SU-DHL-6 (cell line): ENCODE data around the gene DR1.
A peak's percentile ranks its signal among the peaks of the same experiment; 100 is the strongest.

ENCODE experiments used
- H2AFZ ChIP-seq: fragments of 200-600 bp; sonication (generic); 2 replicates; pipeline ENCODE4 v1.6.1; 2014; ENCODE audit warnings: low read depth, mild to moderate bottlenecking, moderate library complexity, mixed read lengths, antibody characterized with exemption, low read length; ENCODE audit not compliant: severe bottlenecking
- H3F3A ChIP-seq: fragments of 200-600 bp; shearing (Covaris generic); 2 replicates; pipeline ENCODE4 v1.6.0; 2016; ENCODE audit warnings: antibody characterized with exemption, mild to moderate bottlenecking; ENCODE audit not compliant: insufficient read depth
- H3K27ac ChIP-seq: fragments of 200-600 bp; sonication (generic); 2 replicates; pipeline ENCODE4 v1.5.1; 2016; ENCODE audit warnings: low read depth, mild to moderate bottlenecking, low read length, moderate library complexity, mixed read lengths
- H3K27me3 ChIP-seq: fragments of 200-600 bp; sonication (generic), shearing (Covaris generic); 2 replicates; pipeline ENCODE4 v1.6.0; 2014; ENCODE audit warnings: mild to moderate bottlenecking, low read length
- H3K36me3 ChIP-seq: fragments of 200-600 bp; sonication (generic); 2 replicates; pipeline ENCODE4 v1.6.1; 2014; ENCODE audit warnings: mild to moderate bottlenecking, low read length, mixed read lengths
- H3K4me2 ChIP-seq: fragments of 300-600, 200-600 bp; shearing (Covaris generic), sonication (generic); 2 replicates; pipeline ENCODE4 v1.6.0; 2014; ENCODE audit warnings: low read length, low read depth, mild to moderate bottlenecking; ENCODE audit not compliant: poor library complexity, severe bottlenecking
- H3K4me3 ChIP-seq: fragments of 200-600 bp; sonication (generic); 2 replicates; pipeline ENCODE4 v1.5.1; 2014; ENCODE audit warnings: antibody characterized with exemption, low read length, mild to moderate bottlenecking, mixed read lengths; ENCODE audit not compliant: insufficient read depth, poor library complexity, severe bottlenecking
- H3K79me2 ChIP-seq: fragments of 200-600 bp; sonication (generic); 2 replicates; pipeline ENCODE4 v1.6.1; 2014; ENCODE audit warnings: mild to moderate bottlenecking, low read length, moderate library complexity; ENCODE audit not compliant: insufficient read depth
- H3K9ac ChIP-seq: fragments of 200-600 bp; sonication (generic); 2 replicates; pipeline ENCODE4 v1.7.0; 2014; ENCODE audit warnings: mild to moderate bottlenecking, low read length
- H3K9me2 ChIP-seq: fragments of 200-600 bp; sonication (generic); replicated peaks from 2 replicates; pipeline ENCODE4 v1.6.1; 2014; ENCODE audit warnings: low read length; ENCODE audit not compliant: insufficient read depth
- H3K9me3 ChIP-seq: fragments of 200-600 bp; sonication (generic); 2 replicates; pipeline ENCODE4 v1.6.1; 2014; ENCODE audit warnings: low read length, mixed read lengths; ENCODE audit not compliant: insufficient read depth
- H4K20me1 ChIP-seq: fragments of 200-600 bp; sonication (generic); 2 replicates; pipeline ENCODE4 v1.6.1; 2014; ENCODE audit warnings: low read depth, mild to moderate bottlenecking, antibody characterized with exemption, low read length, moderate library complexity, mixed read lengths
- CTCF ChIP-seq: fragments of 200-600 bp; sonication (generic); IDR thresholded peaks from one replicate; pipeline ENCODE4 v1.5.1; 2017; ENCODE audit warnings: antibody characterized with exemption, mild to moderate bottlenecking, low read length, moderate library complexity; ENCODE audit not compliant: insufficient read depth, poor library complexity, severe bottlenecking
- EZH2phosphoT487 ChIP-seq: fragments of 200-600 bp; sonication (generic), shearing (Covaris generic); conservative IDR thresholded peaks from 2 replicates; pipeline ENCODE4 v1.6.1; 2018; ENCODE audit warnings: mild to moderate bottlenecking, antibody characterized with exemption, low read length, moderate library complexity, mixed read lengths

Gene DR1

GRCh38 chr1:93415296-93415695 lies 69.6 kb downstream of the DR1 start:
- H3K9ac ChIP-seq, result no peak overlapping the region
- H3K27ac ChIP-seq, result no peak overlapping the region
- H3K9me3 ChIP-seq, result no peaks in the 10 kb centered on the region
- H3K4me3 ChIP-seq, result no peak overlapping the region
- no peaks in the 10 kb centered on the region for H4K20me1 ChIP-seq
- no peaks in the 10 kb centered on the region for H3K9me2 ChIP-seq
- TF ChIP-seq CTCF (no peak), EZH2phosphoT487 (no peak)
- H3K4me2 ChIP-seq, result peak overlapping the region; percentile 20
- no peaks in the 10 kb centered on the region for H3F3A ChIP-seq
- no peak overlapping the region for H2AFZ ChIP-seq
- no peaks in the 10 kb centered on the region for H3K79me2 ChIP-seq
- no peaks in the 10 kb centered on the region for H3K36me3 ChIP-seq
- no peaks in the 10 kb centered on the region for H3K27me3 ChIP-seq

GRCh38 chr1:93416183-93416582 lies 70.5 kb downstream of the DR1 start:
- Histone ChIP-seq H3F3A (no peaks in the 10 kb centered on the region), H2AFZ (no peak overlapping the region), H3K4me3 (no peak overlapping the region), H3K27ac (no peak overlapping the region), H4K20me1 (no peaks in the 10 kb centered on the region), H3K79me2 (no peaks in the 10 kb centered on the region), H3K9me3 (no peaks in the 10 kb centered on the region), H3K9ac (no peak overlapping the region), H3K36me3 (no peaks in the 10 kb centered on the region), H3K4me2 (no peak overlapping the region), H3K27me3 (no peaks in the 10 kb centered on the region), H3K9me2 (no peaks in the 10 kb centered on the region)
- TF ChIP-seq CTCF (no peak), EZH2phosphoT487 (no peak)
